Activated naive CD4-positive, alpha-beta T cell treated with anti-CD3 and anti-CD28 coated beads for 36 hours (primary cell): ENCODE results near the gene MUC5AC. TPM values are rescaled to one million over a fixed set of nuclear protein-coding genes. Genes with fewer than 3 reads are reported as not detected.
"Not testable (repeated sequence)": the region's sequence is repeated elsewhere in the genome, so short reads cannot be mapped to it uniquely, and the experiment has no call there.

Experiments
- CTCF ChIA-PET: fragments of 350-600 bp; sonication (Branson Sonifier 250); formaldehyde crosslinking; loops from one replicate; lab custom pipeline; 2021; ENCODE audit warnings: antibody characterized with exemption; lab: Charles Lee
- DNase-seq: peaks from one replicate; pipeline ENCODE4 v3.0.0-alpha.2; 2020
- H3K27ac Mint-ChIP-seq: one replicate; pipeline ENCODE4 v1.8.0; 2021; ENCODE audit warnings: mild to moderate bottlenecking, mixed read lengths
- H3K27me3 Mint-ChIP-seq: one replicate; pipeline ENCODE4 v1.8.0; 2021; ENCODE audit warnings: low read depth, mixed read lengths
- H3K36me3 Mint-ChIP-seq: one replicate; pipeline ENCODE4 v1.8.0; 2021; ENCODE audit warnings: low read depth, mixed read lengths
- H3K4me1 Mint-ChIP-seq: one replicate; pipeline ENCODE4 v1.8.0; 2021; ENCODE audit warnings: low read depth, mixed read lengths
- H3K4me3 Mint-ChIP-seq: one replicate; pipeline ENCODE4 v1.8.0; 2021; ENCODE audit warnings: mild to moderate bottlenecking, moderate library complexity, mixed read lengths
- H3K9me3 Mint-ChIP-seq: one replicate; pipeline ENCODE4 v1.8.0; 2021; ENCODE audit warnings: mixed read lengths
- intact Hi-C: fragments of 100-400 bp; cut with micrococcal nuclease; formaldehyde crosslinking; loops from one replicate; pipeline ENCODE4 v1.15.1; 2023
- total RNA-seq, 2 experiments: library from RNA; stranded (reverse); gene quantifications; one replicate each; pipeline ENCODE4 v1.2.3, GENCODE V29; 2021

Gene MUC5AC
- total RNA-seq, 2 experiments from 2014 or later = not detected

DNA sequence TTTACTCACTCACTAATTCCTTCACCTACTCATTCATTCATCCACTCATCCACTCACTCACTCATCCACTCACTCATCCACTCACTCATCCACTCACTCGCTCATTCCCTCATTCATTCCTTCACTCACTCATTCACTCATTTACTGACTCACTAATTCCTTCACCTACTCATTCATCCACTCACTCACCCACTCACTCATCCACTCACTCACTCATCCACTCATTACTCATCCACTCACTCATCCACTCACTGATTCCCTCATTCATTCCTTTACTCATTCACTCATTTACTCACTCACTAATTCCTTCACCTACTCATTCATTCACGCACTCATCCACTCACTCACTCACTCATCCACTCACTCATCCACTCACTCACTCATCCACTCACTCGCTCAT lies 15.6 kb downstream of the MUC5AC start:
- H3K4me1 Mint-ChIP-seq, H3K9me3 Mint-ChIP-seq, CTCF ChIA-PET, H3K27me3 Mint-ChIP-seq, H3K36me3 Mint-ChIP-seq, DNase-seq, intact Hi-C loops, H3K4me3 Mint-ChIP-seq, H3K27ac Mint-ChIP-seq: not testable (repeated sequence)

- Mint-ChIP-seq H3K27ac (no peak overlapping the region), H3K4me3 (no peak overlapping the region), H3K4me1 (no peaks in the 10 kb centered on the region), H3K9me3 (peaks cover 5% of the 10 kb centered on the region), H3K36me3 (no peaks in the 10 kb centered on the region), H3K27me3 (no peaks in the 10 kb centered on the region)
- intact Hi-C loops = no loop called here
- no peak for DNase-seq
- CTCF ChIA-PET = no interaction called here
Measured at GRCh38 chr11:1174441-1175370, 17.0 kb downstream of the MUC5AC start.

GRCh38 chr11:1175461-1176223 lies 17.9 kb downstream of the MUC5AC start:
- peaks cover 4% of the 10 kb centered on the region for H3K9me3 Mint-ChIP-seq
- intact Hi-C loops = no loop called here
- CTCF ChIA-PET = no interaction called here
- no peak overlapping the region for H3K27ac Mint-ChIP-seq
- H3K36me3 Mint-ChIP-seq = no peaks in the 10 kb centered on the region
- no peaks in the 10 kb centered on the region for H3K4me1 Mint-ChIP-seq
- no peak for DNase-seq
- no peak overlapping the region for H3K4me3 Mint-ChIP-seq
- no peaks in the 10 kb centered on the region for H3K27me3 Mint-ChIP-seq

DNA sequence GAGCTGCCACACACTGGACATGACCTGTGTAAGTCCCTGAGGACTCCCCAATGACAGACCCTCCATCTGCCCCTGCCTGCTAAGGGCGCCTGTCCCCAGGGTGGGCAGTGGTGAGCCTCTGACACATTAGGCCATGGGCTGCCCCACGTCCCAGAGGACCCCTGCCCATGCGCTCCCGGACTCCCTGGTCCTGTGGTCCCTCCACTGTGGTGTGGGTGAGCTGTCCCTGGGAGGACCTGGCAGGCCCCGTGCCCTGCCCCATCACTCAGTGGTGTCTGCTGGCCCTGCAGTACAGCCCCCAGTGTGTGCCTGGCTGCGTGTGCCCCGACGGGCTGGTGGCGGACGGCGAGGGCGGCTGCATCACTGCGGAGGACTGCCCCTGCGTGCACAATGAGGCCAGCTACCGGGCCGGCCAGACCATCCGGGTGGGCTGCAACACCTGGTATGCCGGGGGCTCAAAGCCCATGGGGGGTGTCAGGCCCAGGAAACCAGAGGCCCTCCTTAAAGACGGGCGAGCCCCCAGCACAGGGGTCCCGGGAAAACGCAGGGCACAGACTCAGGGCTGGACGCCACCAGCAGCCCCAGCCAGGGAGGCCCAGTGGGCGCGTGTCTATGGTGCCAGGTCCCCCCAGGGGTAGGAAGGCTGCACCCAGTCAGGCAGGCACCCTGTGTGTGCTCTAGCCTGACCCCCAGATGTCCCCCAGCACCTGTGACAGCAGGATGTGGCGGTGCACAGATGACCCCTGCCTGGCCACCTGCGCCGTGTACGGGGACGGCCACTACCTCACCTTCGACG lies 18.7 kb downstream of the MUC5AC start:
- no peak overlapping the region for H3K27ac Mint-ChIP-seq

DNA sequence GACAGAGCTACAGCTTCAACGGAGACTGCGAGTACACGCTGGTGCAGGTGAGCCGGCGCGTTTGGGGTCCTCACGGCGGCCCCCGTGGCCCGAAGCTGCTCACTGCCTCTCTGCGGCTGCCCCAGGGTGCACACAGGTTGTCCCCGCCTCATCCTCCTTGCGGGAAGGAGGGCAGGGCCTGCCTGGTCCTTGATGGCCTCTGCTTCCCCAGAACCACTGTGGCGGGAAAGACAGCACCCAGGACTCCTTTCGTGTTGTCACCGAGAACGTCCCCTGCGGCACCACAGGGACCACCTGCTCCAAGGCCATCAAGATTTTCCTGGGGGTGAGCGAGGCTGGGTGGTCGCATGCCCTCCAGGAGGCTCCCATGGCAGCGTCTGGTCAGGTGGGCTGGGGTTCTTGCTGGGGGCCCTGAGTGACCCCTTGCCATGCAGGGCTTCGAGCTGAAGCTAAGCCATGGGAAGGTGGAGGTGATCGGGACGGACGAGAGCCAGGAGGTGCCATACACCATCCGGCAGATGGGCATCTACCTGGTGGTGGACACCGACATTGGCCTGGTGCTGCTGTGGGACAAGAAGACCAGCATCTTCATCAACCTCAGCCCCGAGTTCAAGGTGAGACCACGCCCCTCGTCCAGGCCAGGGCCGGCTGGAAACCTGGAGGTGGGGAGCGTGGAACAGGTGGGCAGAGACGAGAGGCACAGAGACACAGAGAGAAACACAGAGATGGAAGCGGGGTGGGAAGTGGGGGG lies 19.4 kb downstream of the MUC5AC start:
- no peaks in the 10 kb centered on the region for H3K4me1 Mint-ChIP-seq
- no peaks in the 10 kb centered on the region for H3K9me3 Mint-ChIP-seq
- H3K4me3 Mint-ChIP-seq = no peak overlapping the region
- no peaks in the 10 kb centered on the region for H3K36me3 Mint-ChIP-seq
- no peak for DNase-seq
- no peaks in the 10 kb centered on the region for H3K27me3 Mint-ChIP-seq
- intact Hi-C loops = no loop called here
- CTCF ChIA-PET = no interaction called here
- no peak overlapping the region for H3K27ac Mint-ChIP-seq

More for the DNA sequence above, 18.7 kb downstream of the MUC5AC start:
- DNase-seq = no peak
- H3K9me3 Mint-ChIP-seq = no peaks in the 10 kb centered on the region
- intact Hi-C loops = no loop called here
- H3K4me1 Mint-ChIP-seq = no peaks in the 10 kb centered on the region
- H3K27me3 Mint-ChIP-seq = no peaks in the 10 kb centered on the region
- no peak overlapping the region for H3K4me3 Mint-ChIP-seq
- CTCF ChIA-PET = no interaction called here
- H3K36me3 Mint-ChIP-seq = no peaks in the 10 kb centered on the region

DNA sequence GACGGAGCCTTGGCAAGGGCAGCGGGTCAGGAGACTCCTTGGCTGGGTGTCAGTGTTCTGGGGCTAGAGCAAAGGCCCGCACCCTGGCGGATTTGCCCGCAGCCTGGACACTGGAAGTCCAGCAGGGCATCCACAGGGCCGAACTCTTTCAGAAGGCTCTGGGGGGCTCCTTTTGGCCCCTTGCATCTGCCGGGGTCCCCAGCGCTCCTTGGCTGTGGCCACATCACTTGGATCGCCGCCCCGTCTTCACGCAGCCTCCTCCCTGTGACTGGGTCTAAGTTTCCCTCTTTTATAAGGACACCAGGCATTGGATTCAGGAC lies 20.0 kb downstream of the MUC5AC start:
- no peaks in the 10 kb centered on the region for H3K36me3 Mint-ChIP-seq
- DNase-seq = no peak
- H3K27ac Mint-ChIP-seq = no peak overlapping the region
- no peak overlapping the region for H3K4me3 Mint-ChIP-seq
- H3K9me3 Mint-ChIP-seq = no peaks in the 10 kb centered on the region
- no peaks in the 10 kb centered on the region for H3K4me1 Mint-ChIP-seq
- H3K27me3 Mint-ChIP-seq = no peaks in the 10 kb centered on the region
- CTCF ChIA-PET = no interaction called here
- intact Hi-C loops = no loop called here

DNA sequence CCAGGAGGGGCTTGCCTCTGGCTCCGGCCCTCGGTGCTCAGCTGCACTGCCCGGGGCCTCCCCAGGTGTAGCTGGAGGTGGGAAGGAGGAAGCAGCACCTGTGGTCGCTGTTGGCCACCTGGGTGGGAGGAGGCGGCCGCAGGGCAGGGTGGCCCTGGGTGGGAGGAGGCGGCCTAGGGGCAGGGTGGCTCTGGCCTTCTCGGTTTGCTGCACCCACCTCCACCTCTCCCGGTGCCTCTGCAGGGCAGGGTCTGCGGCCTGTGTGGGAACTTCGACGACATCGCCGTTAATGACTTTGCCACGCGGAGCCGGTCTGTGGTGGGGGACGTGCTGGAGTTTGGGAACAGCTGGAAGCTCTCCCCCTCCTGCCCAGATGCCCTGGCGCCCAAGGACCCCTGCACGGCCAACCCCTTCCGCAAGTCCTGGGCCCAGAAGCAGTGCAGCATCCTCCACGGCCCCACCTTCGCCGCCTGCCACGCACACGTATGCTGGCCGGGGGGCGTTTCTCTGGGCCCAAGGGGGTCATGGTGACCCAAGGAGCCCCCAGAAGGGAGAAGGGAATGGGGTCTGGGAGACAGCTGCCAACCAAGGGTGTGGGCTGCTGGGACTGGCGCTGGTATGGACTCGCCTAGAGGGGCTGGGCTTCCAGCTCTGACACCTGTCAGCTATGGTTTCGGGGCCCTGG lies 20.6 kb downstream of the MUC5AC start:
- H3K36me3 Mint-ChIP-seq = no peaks in the 10 kb centered on the region
- CTCF ChIA-PET = no interaction called here
- intact Hi-C loops = no loop called here

GRCh38 chr11:1178906-1179305 lies 21.2 kb downstream of the MUC5AC start:
- Mint-ChIP-seq H3K4me1 (no peaks in the 10 kb centered on the region), H3K27me3 (no peaks in the 10 kb centered on the region), H3K36me3 (no peaks in the 10 kb centered on the region), H3K4me3 (no peak overlapping the region), H3K9me3 (no peaks in the 10 kb centered on the region), H3K27ac (no peak overlapping the region)
- no peak for DNase-seq
- CTCF ChIA-PET = no interaction called here
- intact Hi-C loops = no loop called here

More for the DNA sequence above, 20.6 kb downstream of the MUC5AC start:
- H3K27me3 Mint-ChIP-seq = no peaks in the 10 kb centered on the region
- no peaks in the 10 kb centered on the region for H3K4me1 Mint-ChIP-seq
- no peak overlapping the region for H3K4me3 Mint-ChIP-seq
- DNase-seq = no peak
- no peak overlapping the region for H3K27ac Mint-ChIP-seq
- H3K9me3 Mint-ChIP-seq = no peaks in the 10 kb centered on the region

- Mint-ChIP-seq H3K27ac (no peak overlapping the region), H3K4me3 (no peak overlapping the region), H3K36me3 (no peaks in the 10 kb centered on the region), H3K27me3 (no peaks in the 10 kb centered on the region), H3K9me3 (no peaks in the 10 kb centered on the region), H3K4me1 (no peaks in the 10 kb centered on the region)
- no peak for DNase-seq
- CTCF ChIA-PET = no interaction called here
- intact Hi-C loops = no loop called here
Measured at GRCh38 chr11:1179641-1180040, 21.9 kb downstream of the MUC5AC start.

DNA sequence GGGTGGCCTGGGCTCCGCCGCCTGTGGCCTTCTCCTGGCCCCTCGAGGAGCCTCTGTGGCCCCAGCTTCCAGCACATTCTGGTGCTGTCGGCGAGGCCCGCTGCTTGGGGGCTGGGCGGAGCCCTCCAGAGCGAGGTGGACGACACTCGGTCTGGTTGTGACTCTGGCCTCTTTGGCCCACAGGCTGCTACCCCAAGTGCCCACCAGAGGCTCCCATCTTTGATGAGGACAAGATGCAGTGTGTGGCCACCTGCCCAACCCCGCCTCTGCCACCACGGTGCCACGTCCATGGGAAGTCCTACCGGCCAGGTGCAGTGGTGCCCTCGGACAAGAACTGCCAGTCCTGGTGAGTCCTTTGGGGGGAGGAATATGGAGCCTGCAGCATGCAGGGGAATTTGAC lies 22.4 kb downstream of the MUC5AC start:
- CTCF ChIA-PET = no interaction called here
- Mint-ChIP-seq H3K27ac (no peak overlapping the region), H3K4me1 (no peaks in the 10 kb centered on the region), H3K9me3 (no peaks in the 10 kb centered on the region), H3K4me3 (no peak overlapping the region), H3K36me3 (no peaks in the 10 kb centered on the region), H3K27me3 (no peaks in the 10 kb centered on the region)
- intact Hi-C loops = no loop called here
- no peak for DNase-seq

GRCh38 chr11:1180947-1181391 lies 23.2 kb downstream of the MUC5AC start:
- intact Hi-C loops = no loop called here
- DNase-seq = no peak
- no peaks in the 10 kb centered on the region for H3K9me3 Mint-ChIP-seq
- H3K27ac Mint-ChIP-seq = no peak overlapping the region
- CTCF ChIA-PET = no interaction called here
- no peaks in the 10 kb centered on the region for H3K4me1 Mint-ChIP-seq
- H3K36me3 Mint-ChIP-seq = no peaks in the 10 kb centered on the region
- no peak overlapping the region for H3K4me3 Mint-ChIP-seq
- H3K27me3 Mint-ChIP-seq = no peaks in the 10 kb centered on the region
